OCI-LY3 (cell line): Measurements from ENCODE around the gene UBA3.
A peak's percentile ranks its signal among the peaks of the same experiment; 100 is the strongest.

Experiments
- H2AFZ ChIP-seq: fragments of 200-600, 300-600 bp; shearing (Covaris generic); 2 replicates; pipeline ENCODE4 v1.6.0; 2014; ENCODE audit warnings: antibody characterized with exemption, low read depth, low read length
- H3K27ac ChIP-seq: fragments of 200-600, 300-600 bp; sonication (generic); 2 replicates; pipeline ENCODE4 v1.5.1; 2014; ENCODE audit warnings: mild to moderate bottlenecking, low read length, moderate library complexity, mixed read lengths
- H3K27me3 ChIP-seq: fragments of 200-600, 300-600 bp; sonication (generic); 2 replicates; pipeline ENCODE4 v1.6.1; 2014; ENCODE audit warnings: low read depth, low read length, mixed read lengths
- H3K36me3 ChIP-seq: fragments of 200-600, 300-600 bp; sonication (generic); replicated peaks from 2 replicates; pipeline ENCODE3; 2014; ENCODE audit warnings: low read depth, low read length, mixed read lengths
- H3K4me1 ChIP-seq: fragments of 300-600, 200-600 bp; sonication (generic); 2 replicates; pipeline ENCODE4 v1.6.1; 2014; ENCODE audit warnings: low read length, mixed read lengths
- H3K4me2 ChIP-seq: fragments of 200-600, 300-600 bp; sonication (generic); 2 replicates; pipeline ENCODE4 v1.6.1; 2014; ENCODE audit warnings: low read length, mixed read lengths
- H3K4me3 ChIP-seq: fragments of 300-600, 200-600 bp; sonication (generic); 2 replicates; pipeline ENCODE4 v1.5.1; 2014; ENCODE audit warnings: antibody characterized with exemption, mild to moderate bottlenecking, low read length, moderate library complexity
- H3K79me2 ChIP-seq: fragments of 300-600, 200-600 bp; shearing (Covaris generic); 2 replicates; pipeline ENCODE4 v1.6.1; 2014; ENCODE audit warnings: mild to moderate bottlenecking, low read length, mixed read lengths
- H3K9ac ChIP-seq: fragments of 300-600, 200-600 bp; shearing (Covaris generic); 2 replicates; pipeline ENCODE4 v1.6.0; 2014; ENCODE audit warnings: mild to moderate bottlenecking, low read length, moderate library complexity
- H3K9me3 ChIP-seq: fragments of 200-600, 300-600 bp; shearing (Covaris generic); 2 replicates; pipeline ENCODE4 v1.6.1; 2014; ENCODE audit warnings: low read length, mixed read lengths; ENCODE audit not compliant: insufficient read depth
- H4K20me1 ChIP-seq: fragments of 200-600, 300-600 bp; sonication (generic); 2 replicates; pipeline ENCODE4 v1.6.1; 2016; ENCODE audit warnings: low read length, mixed read lengths; ENCODE audit not compliant: insufficient read depth
- EZH2phosphoT487 ChIP-seq: fragments of 200-600 bp; shearing (Covaris generic); IDR thresholded peaks from 2 replicates; pipeline ENCODE4 v1.6.1; 2018; ENCODE audit warnings: antibody characterized with exemption, mixed run types, low read depth
- TF ChIP-seq, protein P1 (sequence below): fragments of 200-600, 300-600 bp; sonication (generic); IDR thresholded peaks from 2 replicates; pipeline ENCODE4 v1.5.1; 2014; ENCODE audit warnings: antibody characterized with exemption, low read length, low read depth

UBA3 gene

DNA sequence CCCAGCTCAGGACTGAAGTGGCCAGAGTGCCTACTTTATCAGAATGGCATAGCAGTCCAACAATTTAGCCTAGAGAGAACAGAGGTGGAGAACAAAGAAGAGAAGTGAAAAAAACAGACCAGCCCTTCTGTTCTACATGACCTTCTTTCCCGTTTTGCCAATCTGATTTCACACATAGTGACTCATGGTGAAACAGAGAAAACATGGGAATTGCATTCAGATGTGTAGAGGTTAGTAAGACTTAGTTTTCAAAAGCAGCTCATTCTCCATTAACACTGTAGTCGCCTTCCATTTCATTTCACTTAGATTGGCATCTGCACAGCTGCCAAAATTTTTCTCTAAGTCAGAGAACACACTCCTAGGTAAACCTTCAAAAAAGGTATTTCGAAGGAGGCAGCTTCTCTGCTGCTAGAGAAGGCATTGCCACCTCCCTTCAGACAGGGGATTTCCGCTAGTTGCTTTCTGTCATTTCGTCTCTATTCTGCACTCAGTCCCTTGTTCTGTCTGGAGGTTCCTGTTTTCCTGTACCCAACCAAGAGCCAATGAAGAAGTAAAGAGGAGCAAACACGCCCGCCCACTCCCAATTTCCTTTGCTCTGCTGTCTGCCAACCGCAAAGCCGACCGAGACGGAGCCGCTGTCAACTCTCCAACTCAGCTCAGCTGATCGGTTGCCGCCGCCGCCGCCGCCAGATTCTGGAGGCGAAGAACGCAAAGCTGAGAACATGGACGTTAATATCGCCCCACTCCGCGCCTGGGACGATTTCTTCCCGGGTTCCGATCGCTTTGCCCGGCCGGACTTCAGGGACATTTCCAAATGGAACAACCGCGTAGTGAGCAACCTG, 4.4 kb upstream of the UBA3 start, which contains the start of gene ARL6IP5:
Gene ARL6IP5, plus strand, starts transcription at position 612 of the 842 bp plus-strand sequence. Its CDS starts 111 bp downstream, at position 723.
- peaks cover 77% of the 10 kb centered on the region for H3K4me1 ChIP-seq
- no peaks in the 10 kb centered on the region for H3K9me3 ChIP-seq
- H4K20me1 ChIP-seq = no peaks in the 10 kb centered on the region; the same call in 1 of the 2 replicates
- H2AFZ ChIP-seq = peak within 1 kb of the TSS; percentile 62
- H3K9ac ChIP-seq = peak within 1 kb of the TSS; percentile 91
- H3K4me2 ChIP-seq = peak within 1 kb of the TSS; percentile 91
- no peaks in the 10 kb centered on the region for H3K27me3 ChIP-seq
- peak within 1 kb of the TSS; percentile 87 for H3K4me3 ChIP-seq
- peak within 1 kb of the TSS; percentile 89 for H3K27ac ChIP-seq
- peaks cover 49% of the 10 kb centered on the region for H3K79me2 ChIP-seq
- no peaks in the 10 kb centered on the region for H3K36me3 ChIP-seq
- no peak for TF ChIP-seq EZH2phosphoT487
- TF ChIP-seq, protein P1, sequence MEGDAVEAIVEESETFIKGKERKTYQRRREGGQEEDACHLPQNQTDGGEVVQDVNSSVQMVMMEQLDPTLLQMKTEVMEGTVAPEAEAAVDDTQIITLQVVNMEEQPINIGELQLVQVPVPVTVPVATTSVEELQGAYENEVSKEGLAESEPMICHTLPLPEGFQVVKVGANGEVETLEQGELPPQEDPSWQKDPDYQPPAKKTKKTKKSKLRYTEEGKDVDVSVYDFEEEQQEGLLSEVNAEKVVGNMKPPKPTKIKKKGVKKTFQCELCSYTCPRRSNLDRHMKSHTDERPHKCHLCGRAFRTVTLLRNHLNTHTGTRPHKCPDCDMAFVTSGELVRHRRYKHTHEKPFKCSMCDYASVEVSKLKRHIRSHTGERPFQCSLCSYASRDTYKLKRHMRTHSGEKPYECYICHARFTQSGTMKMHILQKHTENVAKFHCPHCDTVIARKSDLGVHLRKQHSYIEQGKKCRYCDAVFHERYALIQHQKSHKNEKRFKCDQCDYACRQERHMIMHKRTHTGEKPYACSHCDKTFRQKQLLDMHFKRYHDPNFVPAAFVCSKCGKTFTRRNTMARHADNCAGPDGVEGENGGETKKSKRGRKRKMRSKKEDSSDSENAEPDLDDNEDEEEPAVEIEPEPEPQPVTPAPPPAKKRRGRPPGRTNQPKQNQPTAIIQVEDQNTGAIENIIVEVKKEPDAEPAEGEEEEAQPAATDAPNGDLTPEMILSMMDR = no peak

DNA sequence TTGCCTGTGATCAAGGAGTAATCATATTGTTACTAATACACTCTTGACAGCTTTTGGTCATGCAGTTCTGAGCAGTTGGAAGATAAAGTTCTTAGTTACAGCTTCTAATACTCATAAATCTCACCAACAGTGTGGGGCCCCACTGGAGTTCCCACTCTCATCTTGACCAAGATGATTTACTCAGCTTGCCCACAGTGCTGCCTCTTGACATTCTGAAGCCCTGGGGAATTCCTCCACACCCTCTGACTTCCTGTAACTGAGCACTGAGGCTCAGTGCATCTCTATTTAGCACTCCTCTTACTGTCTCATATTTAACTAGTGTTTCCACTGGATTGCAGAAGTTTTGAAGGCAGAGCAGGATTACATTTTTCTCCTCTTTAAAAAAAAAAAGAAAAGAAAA, 2.6 kb upstream of the UBA3 start:
- no peak for TF ChIP-seq EZH2phosphoT487
- TF ChIP-seq, protein P1 = no peak
- H3K9ac ChIP-seq = peak overlapping the region; percentile 59
- peaks cover 76% of the 10 kb centered on the region for H3K4me1 ChIP-seq

DNA sequence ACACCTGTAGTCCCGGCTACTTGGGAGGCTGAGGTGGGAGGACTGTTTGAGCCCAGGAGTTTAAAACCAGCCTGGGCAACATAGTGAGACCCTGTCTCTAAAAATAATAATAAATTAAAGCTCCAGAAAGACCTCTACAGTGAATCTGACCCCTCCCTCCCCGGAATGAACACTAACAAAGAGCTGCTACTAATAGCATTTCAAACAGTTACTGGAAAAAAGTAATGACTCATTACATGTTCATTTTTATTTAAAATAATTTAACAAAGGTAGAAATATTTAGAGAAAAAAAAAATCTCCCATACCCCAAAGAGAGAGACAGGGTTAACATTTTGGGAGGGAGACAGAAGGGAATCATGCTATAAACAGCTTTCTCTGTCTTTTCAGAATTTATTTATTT, 2.2 kb upstream of the UBA3 start:
- H3K4me1 ChIP-seq = peaks cover 73% of the 10 kb centered on the region
- H3K79me2 ChIP-seq = peaks cover 51% of the 10 kb centered on the region
- peak overlapping the region; percentile 79; the same call in 1 of the 2 replicates for H2AFZ ChIP-seq
- H3K36me3 ChIP-seq = peaks cover 7% of the 10 kb centered on the region
- H3K27ac ChIP-seq = peak overlapping the region; percentile 89
- no peaks in the 10 kb centered on the region for H4K20me1 ChIP-seq
- peak overlapping the region; percentile 82 for H3K4me2 ChIP-seq
- no peaks in the 10 kb centered on the region for H3K27me3 ChIP-seq
- peak overlapping the region; percentile 59 for H3K9ac ChIP-seq
- TF ChIP-seq EZH2phosphoT487 = no peak
- TF ChIP-seq, protein P1 = no peak
- peak overlapping the region; percentile 87 for H3K4me3 ChIP-seq
- no peaks in the 10 kb centered on the region for H3K9me3 ChIP-seq

More for the DNA sequence above, 2.6 kb upstream of the UBA3 start:
- Histone ChIP-seq H3K79me2 (peaks cover 50% of the 10 kb centered on the region), H3K4me2 (peak overlapping the region; percentile 82), H3K4me3 (peak overlapping the region; percentile 87), H3K9me3 (no peaks in the 10 kb centered on the region), H3K27ac (peak overlapping the region; percentile 89), H4K20me1 (no peaks in the 10 kb centered on the region), H3K27me3 (no peaks in the 10 kb centered on the region), H3K36me3 (peaks cover 7% of the 10 kb centered on the region), H2AFZ (no peak overlapping the region)

DNA sequence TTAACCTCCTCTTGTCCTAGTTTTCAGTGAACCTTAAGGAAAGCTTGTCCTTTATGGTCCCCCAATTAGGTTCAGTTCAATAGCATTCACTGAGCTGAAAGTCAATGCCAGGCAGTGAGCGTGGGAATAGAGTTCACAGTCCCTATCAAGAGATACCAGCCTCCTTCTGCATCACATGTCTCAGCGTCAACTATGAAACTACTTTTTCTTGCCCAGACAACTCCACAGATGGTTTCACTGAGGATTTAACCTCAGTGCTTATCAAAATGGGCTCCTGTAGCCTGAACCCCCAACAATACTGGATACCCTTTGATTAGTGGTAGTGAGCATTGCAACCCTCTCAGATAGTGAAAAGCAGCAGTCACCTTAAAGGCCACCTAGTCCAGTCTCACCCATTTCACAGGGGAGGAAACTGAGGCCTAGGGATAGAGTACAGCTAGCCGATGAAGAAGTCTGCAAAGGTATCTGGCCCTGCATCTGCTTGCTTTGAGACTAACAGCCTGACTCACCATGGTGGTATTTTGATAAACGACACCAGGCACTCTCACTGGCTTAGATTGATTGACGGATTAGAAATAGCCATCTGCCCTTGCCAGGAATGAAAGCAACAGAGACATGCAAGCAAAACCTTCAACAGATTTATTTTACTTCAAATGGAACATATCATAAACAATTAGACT, 1.6 kb upstream of the UBA3 start:
- peak overlapping the region; percentile 89 for H3K27ac ChIP-seq
- no peaks in the 10 kb centered on the region for H3K27me3 ChIP-seq
- H3K36me3 ChIP-seq = peaks cover 7% of the 10 kb centered on the region
- H3K4me2 ChIP-seq = peak overlapping the region; percentile 82
- H3K4me3 ChIP-seq = peak overlapping the region; percentile 87
- H3K79me2 ChIP-seq = peaks cover 51% of the 10 kb centered on the region
- peak overlapping the region; percentile 59; the same call in 1 of the 2 replicates for H3K9ac ChIP-seq
- no peak for TF ChIP-seq EZH2phosphoT487
- TF ChIP-seq, protein P1 = no peak
- no peaks in the 10 kb centered on the region for H4K20me1 ChIP-seq
- H2AFZ ChIP-seq = peak overlapping the region; percentile 79
- H3K9me3 ChIP-seq = no peaks in the 10 kb centered on the region
- H3K4me1 ChIP-seq = peaks cover 68% of the 10 kb centered on the region
